ENCODE results near the gene DNPH1.

GRCh38 chr6:43263314-43264178 lies 34.3 kb upstream of the DNPH1 start:
- TF ChIP-seq CTCF (IDR thresholded peaks at IDR 0.05) (peak; percentile 41 to 85 (median 73)), POLR2A (IDR thresholded peaks at IDR 0.05) (no peak)

Data from esophagus squamous epithelium (tissue), 4 donors.